Measurements from ENCODE around the gene PHETA2.

GRCh38 chr22:42108848-42109247 lies 34.8 kb downstream of the PHETA2 start:
- no peak for TF ChIP-seq CTCF (conservative IDR thresholded peaks at IDR 0.05 in 1 of 2, IDR thresholded peaks at IDR 0.05 in 1 of 2; ENCODE audit: extremely low read depth in 1 of 2, insufficient read depth in 1 of 2, low read depth in 1 of 2, low read length in 2 of 2)
- no peak for TF ChIP-seq EZH2 (IDR thresholded peaks at IDR 0.05; ENCODE audit: borderline replicate concordance, low read length)

Data from mammary epithelial cell (primary cell).